SKM-1 (cell line): ENCODE results near the gene MYO5C.
"Not testable (repeated sequence)": the region's sequence is repeated elsewhere in the genome, so short reads cannot be mapped to it uniquely, and the experiment has no call there.

ENCODE experiments used
- DNase-seq: peaks from one replicate; lab custom pipeline; 2025; ENCODE audit not compliant: unreplicated experiment; lab: John Stamatoyannopoulos, UW

The MYO5C gene

GRCh38 chr15:52307847-52308246, 12.2 kb upstream of the MYO5C start:
- no peak for DNase-seq

- DNase-seq = no peak
These were observed 10.7 kb upstream of the MYO5C start for GRCh38 chr15:52306270-52306669.

GRCh38 chr15:52303093-52303772, 7.6 kb upstream of the MYO5C start:
- no peak for DNase-seq

GRCh38 chr15:52301265-52301847, 5.8 kb upstream of the MYO5C start:
- no peak for DNase-seq

GRCh38 chr15:52294881-52295420, 653 bp downstream of the MYO5C start:
- no peak for DNase-seq

GRCh38 chr15:52292780-52293392, 2.7 kb downstream of the MYO5C start:
- no peak for DNase-seq

GRCh38 chr15:52291204-52291603, 4.4 kb downstream of the MYO5C start:
- DNase-seq = no peak

- DNase-seq = no peak
These were observed 4.8 kb downstream of the MYO5C start for GRCh38 chr15:52290800-52291199.

- no peak for DNase-seq
These were observed 5.3 kb downstream of the MYO5C start for GRCh38 chr15:52290329-52290728.

- no peak for DNase-seq
These were observed 5.9 kb downstream of the MYO5C start for GRCh38 chr15:52289629-52290081.

GRCh38 chr15:52288986-52289385, 6.6 kb downstream of the MYO5C start:
- no peak for DNase-seq

- no peak for DNase-seq
These were observed 7.3 kb downstream of the MYO5C start for GRCh38 chr15:52288051-52288942.

GRCh38 chr15:52287114-52287513, 8.5 kb downstream of the MYO5C start:
- no peak for DNase-seq

GRCh38 chr15:52285941-52286340, 9.7 kb downstream of the MYO5C start:
- not testable (repeated sequence) for DNase-seq

- no peak for DNase-seq
These were observed 11.4 kb downstream of the MYO5C start for GRCh38 chr15:52284164-52284563.

GRCh38 chr15:52283281-52283680, 12.3 kb downstream of the MYO5C start:
- DNase-seq = no peak

GRCh38 chr15:52282418-52282817, 13.2 kb downstream of the MYO5C start:
- no peak for DNase-seq

- DNase-seq = no peak
These were observed 14.2 kb downstream of the MYO5C start for GRCh38 chr15:52281085-52282035.

GRCh38 chr15:52280326-52281084, 15.1 kb downstream of the MYO5C start:
- no peak for DNase-seq
